PC-9 (cell line): ENCODE measurements around the gene ARV1.

Source experiments
- CTCF ChIP-seq: fragments of 200-600 bp; sonication (generic); conservative IDR thresholded peaks from 2 replicates; pipeline ENCODE4 v1.6.1; 2017; ENCODE audit warnings: mixed run types, antibody characterized with exemption, mild to moderate bottlenecking, moderate library complexity
- EZH2 ChIP-seq: fragments of 200-600 bp; sonication (generic); IDR thresholded peaks from 2 replicates; pipeline ENCODE4 v1.8.0; 2017; ENCODE audit warnings: antibody characterized with exemption, low read depth

DNA sequence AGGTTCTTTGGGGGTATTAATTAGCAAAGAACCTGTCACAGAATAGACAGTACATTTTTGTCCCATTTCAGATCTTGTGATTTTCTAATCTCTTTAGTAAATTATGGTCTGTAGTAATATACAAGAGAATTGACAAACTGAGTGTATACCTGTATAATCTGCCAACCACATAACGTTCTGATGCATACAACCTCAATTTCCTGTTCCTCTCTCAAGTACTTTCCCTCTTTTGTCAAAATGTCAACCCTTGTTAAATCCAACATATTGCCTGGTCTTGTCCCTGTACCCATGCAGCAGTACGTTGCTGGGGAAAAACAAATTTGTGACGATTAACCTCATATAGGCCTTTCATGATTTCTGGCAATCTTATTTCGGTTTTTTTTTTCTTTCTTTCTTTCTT lies 1.1 kb downstream of the ARV1 start:
- TF ChIP-seq CTCF (no peak), EZH2 (no peak)
